Lung microvascular endothelial cell (primary cell): ENCODE data around the gene PDGFRA. TPM values are rescaled to one million over a fixed set of nuclear protein-coding genes. Genes with fewer than 3 reads are reported as not detected.
"Not testable (repeated sequence)": the region's sequence is repeated elsewhere in the genome, so short reads cannot be mapped to it uniquely, and the experiment has no call there.

Source experiments
- DNase-seq, 2 donors: peaks; one replicate each; pipeline versions ENCODE4 v3.0.0 to v3.0.0-alpha.2; 2010; ENCODE audit warnings: low read depth in 2 of 2
- total RNA-seq: library from RNA; depleted of rRNA; stranded (reverse); fragments of >200 nt; gene quantifications from 2 replicates; pipeline ENCODE4 v1.2.1, GENCODE V29; 2014

Gene PDGFRA
- total RNA-seq, 1 donor from 2014 or later, result 0.20 TPM

- DNase-seq, result peak in 1 of 2 donors; percentile 16
Measured at GRCh38 chr4:54227256-54228055, 1.6 kb upstream of the PDGFRA start.

GRCh38 chr4:54228056-54228527 lies 1.0 kb upstream of the PDGFRA start:
- peak; percentile 70 to 83 for DNase-seq

GRCh38 chr4:54228546-54228945 lies 547 bp upstream of the PDGFRA start:
- DNase-seq, result no peak

- peak in 1 of 2 donors; percentile 36 for DNase-seq
Measured at GRCh38 chr4:54229631-54230483, 764 bp downstream of the PDGFRA start.

- peak in 1 of 2 donors; percentile 13 for DNase-seq
Measured at GRCh38 chr4:54230484-54231418, 1.7 kb downstream of the PDGFRA start.

- no peak for DNase-seq
Measured at GRCh38 chr4:54231419-54231767, 2.3 kb downstream of the PDGFRA start.

- DNase-seq, result peak in 1 of 2 donors; percentile 27
Measured at GRCh38 chr4:54231768-54232688, 2.9 kb downstream of the PDGFRA start.

- peak; percentile 92 to 95 for DNase-seq
Measured at GRCh38 chr4:54233277-54233696, 4.2 kb downstream of the PDGFRA start.

GRCh38 chr4:54233697-54234496 lies 4.8 kb downstream of the PDGFRA start:
- DNase-seq, result peak; percentile 84 to 89

- peak in 1 of 2 donors; percentile 24 for DNase-seq
Measured at GRCh38 chr4:54234497-54235205, 5.6 kb downstream of the PDGFRA start.

- not testable (repeated sequence) for DNase-seq
Measured at GRCh38 chr4:54236316-54236715, 7.2 kb downstream of the PDGFRA start.

GRCh38 chr4:54237770-54238169 lies 8.7 kb downstream of the PDGFRA start:
- no peak for DNase-seq

GRCh38 chr4:54238389-54238788 lies 9.3 kb downstream of the PDGFRA start:
- no peak for DNase-seq

- DNase-seq, result not testable (repeated sequence)
Measured at GRCh38 chr4:54241268-54241823, 12.3 kb downstream of the PDGFRA start.

- not testable (repeated sequence) for DNase-seq
Measured at GRCh38 chr4:54243541-54243940, 14.4 kb downstream of the PDGFRA start.

GRCh38 chr4:54252312-54252711 lies 23.2 kb downstream of the PDGFRA start:
- DNase-seq, result not testable (repeated sequence)

GRCh38 chr4:54254116-54254914 lies 25.2 kb downstream of the PDGFRA start:
- no peak for DNase-seq

- no peak for DNase-seq
Measured at GRCh38 chr4:54254915-54255246, 25.8 kb downstream of the PDGFRA start.
